ENCODE data around the gene TRUB1. TPM values are rescaled to one million over a fixed set of nuclear protein-coding genes. Genes with fewer than 3 reads are reported as not detected.
"Not testable (repeated sequence)": the region's sequence is repeated elsewhere in the genome, so short reads cannot be mapped to it uniquely, and the experiment has no call there.

Gene TRUB1
- total RNA-seq, 1 donor from 2014 or later = 28.6 TPM

DNA sequence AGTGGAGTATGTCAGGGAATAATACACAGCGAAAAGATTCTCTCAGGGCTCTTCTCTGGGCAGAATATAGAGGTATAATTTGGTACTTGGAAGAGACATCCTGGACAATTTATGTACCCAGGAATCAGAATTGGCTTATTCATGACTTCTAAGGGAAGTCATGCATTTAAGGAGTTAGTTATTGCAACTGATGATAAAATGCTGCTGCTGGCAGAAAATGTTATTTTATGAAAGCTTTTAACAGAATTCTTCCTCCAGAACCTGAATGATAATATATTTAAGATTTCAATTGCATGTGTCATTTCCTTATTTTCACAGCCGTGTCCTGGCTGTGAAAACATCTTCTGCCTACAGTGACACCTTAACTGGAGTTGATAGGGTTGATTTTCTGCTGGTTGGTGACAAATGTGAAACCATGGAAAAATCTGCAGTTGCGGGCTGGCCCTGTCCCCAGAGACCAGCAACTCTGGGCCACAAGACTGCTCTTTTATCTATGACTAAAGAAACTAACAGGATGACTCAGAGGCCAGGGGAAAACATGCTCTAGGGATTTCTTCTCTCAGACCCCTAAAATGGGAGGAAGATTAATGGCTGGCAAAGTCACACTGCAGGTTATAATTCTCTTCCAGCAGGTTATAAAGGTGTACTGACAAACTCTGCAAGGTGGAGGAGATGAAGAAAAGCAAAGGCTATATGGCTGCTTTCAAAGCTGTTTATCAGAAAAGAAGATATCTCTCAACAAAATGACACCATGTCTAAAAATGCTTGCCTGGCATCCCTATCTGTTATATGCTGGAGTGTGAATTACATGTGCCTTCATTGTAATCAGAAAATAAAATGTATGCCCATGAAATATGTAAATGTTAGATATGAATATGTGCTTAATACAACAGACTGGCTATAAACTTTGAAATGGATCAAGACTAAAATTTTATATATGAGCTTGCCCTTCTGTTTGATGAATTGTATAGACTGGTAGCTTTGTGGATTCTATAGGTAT is 12.1 kb upstream of the TRUB1 start:
- DNase-seq = peak; percentile 71

- no peak for DNase-seq
Observed at GRCh38 chr10:114928818-114929217, 9.2 kb upstream of the TRUB1 start.

- no peak for DNase-seq
Observed at GRCh38 chr10:114930320-114930719, 7.7 kb upstream of the TRUB1 start.

DNA sequence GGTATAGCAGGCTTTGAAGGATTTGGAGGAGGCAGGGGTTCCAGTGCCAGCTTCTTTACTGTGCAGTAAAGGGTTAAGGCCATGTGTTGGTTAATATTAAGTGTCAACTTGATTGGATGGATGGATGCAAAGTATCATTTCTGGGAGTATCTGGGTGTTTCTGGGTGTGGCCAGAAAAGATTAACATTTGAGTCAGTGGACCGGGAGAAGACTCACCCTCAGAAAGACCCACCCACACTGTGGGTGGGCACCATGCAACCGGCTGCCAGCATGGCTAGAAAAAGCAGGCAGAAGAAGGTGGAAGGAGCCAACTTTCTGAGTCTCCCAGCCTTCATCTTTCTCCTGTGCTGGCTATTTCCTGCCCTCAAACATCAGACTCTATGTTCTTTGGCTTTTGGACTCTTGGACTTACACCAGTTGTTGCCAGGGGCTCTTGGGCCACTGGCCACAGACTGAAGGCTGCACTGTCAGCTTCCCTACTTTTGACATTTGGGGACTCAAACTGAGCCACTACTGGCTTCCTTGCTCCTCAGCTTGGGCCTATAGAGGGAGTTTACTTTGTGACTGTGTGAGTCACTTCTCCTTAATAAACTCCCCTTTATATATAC is 6.8 kb upstream of the TRUB1 start:
- no peak for DNase-seq

- DNase-seq = no peak
Observed at GRCh38 chr10:114932225-114932624, 5.8 kb upstream of the TRUB1 start.

DNA sequence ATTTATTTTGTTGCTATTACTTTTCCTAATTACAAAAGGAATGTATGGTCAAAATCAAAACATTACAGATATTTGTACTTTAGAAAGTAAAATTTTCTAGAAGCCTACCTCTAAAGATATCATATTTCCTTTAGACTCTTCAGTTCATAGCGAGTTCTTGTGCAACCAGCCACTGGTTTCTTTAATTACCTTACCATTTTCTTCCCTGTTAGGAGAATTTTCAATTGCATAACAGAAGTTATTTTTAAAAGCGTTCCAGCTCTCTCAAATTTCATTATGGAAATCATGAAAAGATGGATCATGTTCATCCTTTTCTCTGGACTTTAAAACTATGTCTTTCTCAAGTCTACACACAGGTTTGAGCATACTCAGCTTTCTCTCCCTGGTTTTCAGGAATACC is 5.0 kb upstream of the TRUB1 start:
- no peak for DNase-seq

DNA sequence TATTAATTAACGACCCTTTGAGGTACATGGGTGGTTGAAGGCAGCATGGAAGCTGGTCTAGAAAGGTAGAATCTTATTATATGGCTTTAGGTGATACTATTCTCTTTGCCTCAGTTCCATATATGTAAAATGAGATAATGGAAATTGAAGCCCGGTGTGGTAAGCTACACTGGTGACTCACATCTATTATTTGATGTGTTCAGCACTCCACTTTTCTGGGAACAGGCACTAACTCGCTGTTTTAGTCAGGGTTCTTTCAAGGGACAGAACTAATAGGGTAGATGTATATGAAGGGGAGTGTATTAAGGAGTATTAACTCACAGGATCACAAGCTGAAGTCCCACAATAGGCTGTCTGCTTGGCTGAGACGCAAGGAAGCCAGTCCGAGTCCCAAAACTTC is 4.4 kb upstream of the TRUB1 start:
- no peak for DNase-seq

DNA sequence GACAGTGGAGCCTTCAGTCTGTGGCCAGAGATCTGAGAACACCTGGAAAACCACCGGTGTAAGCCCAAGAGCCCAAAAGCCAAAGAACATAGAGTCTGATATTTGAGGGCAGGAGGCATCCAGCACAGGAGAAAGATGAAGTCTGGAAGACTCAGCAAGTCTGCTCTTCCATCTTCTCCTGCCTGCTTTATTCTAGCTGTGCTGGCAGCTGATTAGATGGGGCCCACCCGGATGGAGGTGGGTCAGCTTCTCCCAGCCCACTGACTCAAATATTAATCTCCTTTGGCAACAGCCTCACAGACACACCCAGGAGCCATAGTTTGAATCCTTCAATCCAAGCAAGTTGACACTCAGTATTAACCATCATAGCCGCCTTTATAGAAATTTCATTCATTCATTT is 4.0 kb upstream of the TRUB1 start:
- not testable (repeated sequence) for DNase-seq

DNA sequence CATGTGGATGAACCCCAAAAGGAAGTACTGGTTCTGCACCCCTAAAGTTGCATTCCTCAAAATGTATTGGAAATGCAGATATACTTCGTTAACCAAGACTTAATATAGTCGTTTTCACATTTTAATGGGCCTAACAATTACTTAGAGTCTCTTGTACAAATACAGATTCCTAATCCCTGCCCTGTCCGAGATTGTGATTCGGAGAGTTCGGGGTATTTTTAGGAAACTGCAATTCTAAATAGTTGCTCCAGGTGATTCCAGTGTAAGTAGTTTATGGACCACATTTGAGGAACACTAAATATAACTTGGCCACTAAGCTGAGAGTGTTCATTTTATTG is 830 bp downstream of the TRUB1 start:
- no peak for DNase-seq

DNA sequence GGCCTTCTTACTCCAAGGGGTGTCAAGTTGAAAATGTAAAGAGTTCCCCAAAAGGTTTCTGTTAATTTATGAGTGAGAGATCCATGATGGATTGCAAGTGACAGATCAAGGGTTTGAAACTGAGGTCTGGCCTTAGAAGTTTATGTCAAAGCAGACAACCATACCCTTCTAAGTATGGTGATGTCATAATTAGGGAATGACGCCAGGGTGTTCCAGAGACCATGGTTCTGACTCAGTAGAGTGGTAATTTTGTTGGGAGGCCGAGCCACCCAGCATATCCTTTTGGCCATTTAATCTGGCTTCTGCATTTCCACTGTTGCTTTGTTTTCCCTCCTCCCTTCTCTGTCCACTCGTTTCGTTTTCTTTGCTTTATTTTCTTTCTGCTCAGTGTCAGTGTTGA is 2.7 kb downstream of the TRUB1 start:
- DNase-seq = no peak

- no peak for DNase-seq
Observed at GRCh38 chr10:114943000-114943399, 5.0 kb downstream of the TRUB1 start.

GRCh38 chr10:114953047-114953446 is 15.1 kb downstream of the TRUB1 start:
- no peak for DNase-seq

DNA sequence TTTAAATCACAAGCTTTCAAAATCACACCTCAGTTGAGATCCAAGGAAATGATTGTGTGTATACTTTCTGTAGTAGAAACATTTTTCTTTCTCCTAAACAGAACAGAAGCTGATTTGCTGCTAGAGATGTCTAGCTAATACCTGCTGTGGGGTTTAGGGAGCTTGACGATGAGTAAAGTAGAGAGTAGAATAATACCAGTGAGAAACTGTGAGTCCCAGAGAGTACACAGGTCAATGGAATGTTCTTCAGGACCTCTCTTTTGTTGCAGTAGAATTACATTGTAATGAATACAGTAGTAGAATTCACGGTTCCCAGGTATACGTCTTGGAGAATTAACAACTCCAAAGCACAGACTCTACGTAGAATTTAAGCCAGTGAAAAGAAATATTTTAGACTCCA is 18.0 kb downstream of the TRUB1 start:
- no peak for DNase-seq

GRCh38 chr10:114956466-114956865 is 18.5 kb downstream of the TRUB1 start:
- DNase-seq = no peak

GRCh38 chr10:114957122-114957521 is 19.1 kb downstream of the TRUB1 start:
- no peak for DNase-seq

GRCh38 chr10:114957673-114958072 is 19.7 kb downstream of the TRUB1 start:
- DNase-seq = no peak

DNA sequence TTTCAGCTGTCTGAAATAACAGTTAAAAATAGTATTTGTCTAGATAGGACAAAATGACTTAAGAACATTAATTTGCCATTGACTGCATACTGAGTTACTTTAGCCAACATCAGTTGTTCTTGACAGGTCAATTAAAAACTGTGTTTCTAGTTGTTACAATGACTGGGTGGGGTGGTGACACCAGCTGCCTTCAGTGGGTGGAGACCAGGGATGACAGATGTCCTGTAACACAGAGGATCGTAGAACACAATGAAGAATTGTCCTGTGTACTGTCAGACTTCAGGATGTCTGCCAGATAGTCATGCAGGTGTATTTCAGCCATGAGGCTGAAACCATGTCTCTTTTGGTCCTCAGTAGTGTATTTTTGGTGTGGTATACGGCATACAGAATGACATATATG is 24.4 kb downstream of the TRUB1 start:
- DNase-seq = no peak

- DNase-seq = no peak
Observed at GRCh38 chr10:114963908-114964307, 25.9 kb downstream of the TRUB1 start.

GRCh38 chr10:114967071-114967470 is 29.1 kb downstream of the TRUB1 start:
- DNase-seq = peak; percentile 71

GRCh38 chr10:114970515-114970914 is 32.5 kb downstream of the TRUB1 start:
- DNase-seq = peak; percentile 39

GRCh38 chr10:114973306-114973705 is 35.3 kb downstream of the TRUB1 start:
- no peak for DNase-seq

DNA sequence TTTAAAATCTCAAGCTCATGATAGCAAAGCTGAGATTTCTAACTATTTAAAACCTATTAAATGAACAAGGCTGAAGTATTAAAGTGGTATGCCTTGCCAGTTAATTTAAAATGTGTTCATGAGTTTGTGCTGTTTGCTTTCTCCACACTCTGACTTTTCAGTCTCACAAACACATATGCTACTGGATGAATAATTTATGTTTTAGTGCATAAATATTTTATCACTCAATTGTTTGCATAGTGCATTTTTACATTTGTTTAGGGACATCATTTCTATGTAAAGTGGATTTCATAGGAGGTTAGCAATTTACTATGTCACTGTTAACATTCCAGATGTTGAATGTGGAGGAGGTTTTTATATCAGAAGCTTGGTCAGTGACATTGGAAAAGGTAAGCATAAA is 36.0 kb downstream of the TRUB1 start:
- DNase-seq = no peak

DNA sequence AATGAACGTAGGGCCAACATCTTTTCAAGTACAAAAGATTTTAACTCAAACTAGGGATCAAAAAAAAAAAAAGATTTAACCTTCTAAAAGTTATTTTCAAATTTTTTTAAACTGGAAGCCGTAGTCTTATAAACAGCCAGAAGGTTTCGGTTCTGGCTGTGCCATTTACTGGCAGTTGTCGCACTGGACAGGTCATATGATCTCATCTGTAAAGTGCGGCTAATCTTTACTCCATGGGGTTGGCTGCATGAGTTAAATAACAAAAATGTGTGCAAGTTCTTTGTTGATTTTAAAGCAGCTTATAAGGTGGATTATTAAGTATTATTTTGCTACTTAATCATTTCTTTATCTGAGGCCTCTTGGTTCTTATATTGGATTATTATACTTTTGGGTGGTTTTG is 36.6 kb downstream of the TRUB1 start:
- no peak for DNase-seq

GRCh38 chr10:114975091-114975490 is 37.1 kb downstream of the TRUB1 start:
- DNase-seq = no peak
